Osteocyte (in vitro differentiated cells): ENCODE measurements around the gene HSDL1. TPM values are rescaled to one million over a fixed set of nuclear protein-coding genes. Genes with fewer than 3 reads are reported as not detected.

Source experiments
- DNase-seq: peaks from one replicate; pipeline ENCODE4 v3.0.0; 2021; ENCODE audit warnings: mixed read lengths; ENCODE audit not compliant: unreplicated experiment; ENCODE audit errors: extremely low spot score
- H3K27ac Mint-ChIP-seq: one replicate; pipeline ENCODE4 v1.8.0; 2021; ENCODE audit warnings: mild to moderate bottlenecking, mixed read lengths; ENCODE audit not compliant: unreplicated experiment
- H3K27me3 Mint-ChIP-seq: one replicate; pipeline ENCODE4 v1.8.0; 2021; ENCODE audit warnings: mixed read lengths; ENCODE audit not compliant: unreplicated experiment
- H3K36me3 Mint-ChIP-seq: one replicate; pipeline ENCODE4 v1.8.0; 2021; ENCODE audit warnings: mixed read lengths; ENCODE audit not compliant: unreplicated experiment
- H3K4me1 Mint-ChIP-seq: one replicate; pipeline ENCODE4 v1.8.0; 2021; ENCODE audit warnings: mixed read lengths; ENCODE audit not compliant: unreplicated experiment
- H3K4me3 Mint-ChIP-seq: one replicate; pipeline ENCODE4 v1.8.0; 2021; ENCODE audit warnings: mild to moderate bottlenecking, moderate library complexity, mixed read lengths; ENCODE audit not compliant: unreplicated experiment
- H3K9me3 Mint-ChIP-seq: one replicate; pipeline ENCODE4 v1.8.0; 2021; ENCODE audit warnings: mixed read lengths; ENCODE audit not compliant: unreplicated experiment
- CTCF ChIP-seq: fragments of 200-600 bp; sonication (generic); IDR thresholded peaks from 2 replicates; pipeline ENCODE4 v1.5.0; 2021; ENCODE audit warnings: antibody characterized with exemption, mild to moderate bottlenecking, moderate library complexity
- total RNA-seq: library from RNA; stranded (reverse); gene quantifications from 2 replicates; pipeline ENCODE4 v1.2.1, GENCODE V29; 2021

The HSDL1 gene
- total RNA-seq, 1 donor from 2014 or later = 18.0 TPM

- DNase-seq = no peak
- Mint-ChIP-seq H3K4me1 (peaks cover 39% of the 10 kb centered on the region), H3K9me3 (no peaks in the 10 kb centered on the region), H3K27ac (peak overlapping the region; percentile 76), H3K27me3 (no peaks in the 10 kb centered on the region), H3K36me3 (peaks cover 4% of the 10 kb centered on the region), H3K4me3 (no peak overlapping the region)
- no peak for TF ChIP-seq CTCF
Measured at GRCh38 chr16:84176192-84177053, 31.4 kb upstream of the HSDL1 start.

GRCh38 chr16:84175350-84176081 lies 30.5 kb upstream of the HSDL1 start:
- Mint-ChIP-seq H3K4me3 (peak overlapping the region; percentile 16), H3K9me3 (no peaks in the 10 kb centered on the region), H3K27me3 (no peaks in the 10 kb centered on the region), H3K27ac (peak overlapping the region; percentile 64), H3K4me1 (peaks cover 39% of the 10 kb centered on the region), H3K36me3 (peaks cover 4% of the 10 kb centered on the region)
- DNase-seq = no peak
- TF ChIP-seq CTCF = peak; percentile 74

GRCh38 chr16:84174396-84174795 lies 29.4 kb upstream of the HSDL1 start:
- TF ChIP-seq CTCF = no peak
- Mint-ChIP-seq H3K4me1 (peaks cover 39% of the 10 kb centered on the region), H3K36me3 (peaks cover 4% of the 10 kb centered on the region), H3K27ac (no peak overlapping the region), H3K9me3 (no peaks in the 10 kb centered on the region), H3K27me3 (peaks cover 7% of the 10 kb centered on the region), H3K4me3 (no peak overlapping the region)
- DNase-seq = no peak

GRCh38 chr16:84169765-84170310 lies 24.9 kb upstream of the HSDL1 start:
- no peaks in the 10 kb centered on the region for H3K36me3 Mint-ChIP-seq
- no peak overlapping the region for H3K27ac Mint-ChIP-seq
- peaks cover 23% of the 10 kb centered on the region for H3K27me3 Mint-ChIP-seq
- no peaks in the 10 kb centered on the region for H3K9me3 Mint-ChIP-seq
- no peak overlapping the region for H3K4me3 Mint-ChIP-seq
- DNase-seq = no peak
- no peak for TF ChIP-seq CTCF
- H3K4me1 Mint-ChIP-seq = peaks cover 2% of the 10 kb centered on the region
